ENCODE measurements around the gene SLC22A15.

The SLC22A15 gene

GRCh38 chr1:116091083-116091482 lies 114.8 kb downstream of the SLC22A15 start:
- DNase-seq (ENCODE audit: extremely low read depth, low read depth), result no peak
- TF ChIP-seq CTCF (IDR thresholded peaks at IDR 0.05; ENCODE audit: low read depth, low read length), result no peak

GRCh38 chr1:116092752-116093489 lies 116.6 kb downstream of the SLC22A15 start:
- no peak for DNase-seq (ENCODE audit: extremely low read depth, low read depth)
- TF ChIP-seq CTCF (IDR thresholded peaks at IDR 0.05; ENCODE audit: low read depth, low read length), result no peak

- DNase-seq (ENCODE audit: extremely low read depth, low read depth), result no peak
- no peak for TF ChIP-seq CTCF (IDR thresholded peaks at IDR 0.05; ENCODE audit: low read depth, low read length)
These were observed 118.7 kb downstream of the SLC22A15 start for GRCh38 chr1:116095027-116095426.

- TF ChIP-seq CTCF (IDR thresholded peaks at IDR 0.05; ENCODE audit: low read depth, low read length), result no peak
- no peak for DNase-seq (ENCODE audit: extremely low read depth, low read depth)
These were observed 119.8 kb downstream of the SLC22A15 start for GRCh38 chr1:116096013-116096618.

GRCh38 chr1:116097626-116098025 lies 121.3 kb downstream of the SLC22A15 start:
- no peak for DNase-seq (ENCODE audit: extremely low read depth, low read depth)
- no peak for TF ChIP-seq CTCF (IDR thresholded peaks at IDR 0.05; ENCODE audit: low read depth, low read length)

- no peak for TF ChIP-seq CTCF (IDR thresholded peaks at IDR 0.05; ENCODE audit: low read depth, low read length)
- no peak for DNase-seq (ENCODE audit: extremely low read depth, low read depth)
These were observed 123.1 kb downstream of the SLC22A15 start for GRCh38 chr1:116099379-116099778.

DNA sequence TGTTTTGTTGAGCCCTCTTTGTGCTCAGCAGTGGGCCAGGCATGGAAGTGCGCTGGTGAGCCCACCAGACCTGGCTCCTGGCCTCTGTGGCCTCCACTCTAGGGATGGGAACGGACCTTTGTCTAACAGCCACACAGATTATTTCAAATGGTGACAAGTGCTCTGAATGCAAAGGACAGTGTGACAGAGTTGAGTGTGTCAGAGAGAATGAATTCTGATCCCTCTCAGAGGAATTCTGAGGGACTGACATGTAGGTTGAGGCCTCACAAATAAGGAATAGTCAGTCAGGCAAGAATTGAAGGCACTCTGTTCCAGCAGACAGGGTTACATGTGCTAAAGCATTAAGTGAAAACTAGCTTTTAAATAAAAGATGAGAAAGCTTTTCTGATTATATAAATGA lies 123.6 kb downstream of the SLC22A15 start:
- DNase-seq (ENCODE audit: extremely low read depth, low read depth), result no peak
- TF ChIP-seq CTCF (IDR thresholded peaks at IDR 0.05; ENCODE audit: low read depth, low read length), result no peak
